ENCODE measurements around the gene MSRB3.

MSRB3 gene

GRCh38 chr12:65414526-65414925 is 136.0 kb downstream of the MSRB3 start:
- no peak for DNase-seq (ENCODE audit: extremely low spot score)
- ChIA-PET POLR2A (no interaction called here), CTCF (no interaction called here)
- TF ChIP-seq CTCF (IDR thresholded peaks at IDR 0.05; ENCODE audit: control extremely low read depth, extremely low read depth, low read depth, missing control alignments): no peak

- no peak for DNase-seq (ENCODE audit: extremely low spot score)
- ChIA-PET POLR2A (no interaction called here), CTCF (no interaction called here)
- no peak for TF ChIP-seq CTCF (IDR thresholded peaks at IDR 0.05; ENCODE audit: control extremely low read depth, extremely low read depth, low read depth, missing control alignments)
Measured at GRCh38 chr12:65415826-65416225, 137.3 kb downstream of the MSRB3 start.

- no peak for DNase-seq (ENCODE audit: extremely low spot score)
- TF ChIP-seq CTCF (IDR thresholded peaks at IDR 0.05; ENCODE audit: control extremely low read depth, extremely low read depth, low read depth, missing control alignments): no peak
- CTCF ChIA-PET: interaction anchor here (1.6 kb wide), 1 partner anchor 9 kb away, joined by 4 read pairs; no protein-coding TSS in a partner anchor
- POLR2A ChIA-PET: no interaction called here
Measured at GRCh38 chr12:65419284-65420072, 141.0 kb downstream of the MSRB3 start.

GRCh38 chr12:65420941-65421340 is 142.5 kb downstream of the MSRB3 start:
- no peak for DNase-seq (ENCODE audit: extremely low spot score)
- POLR2A ChIA-PET: no interaction called here
- TF ChIP-seq CTCF (IDR thresholded peaks at IDR 0.05; ENCODE audit: control extremely low read depth, extremely low read depth, low read depth, missing control alignments): no peak
- CTCF ChIA-PET: no interaction called here

- POLR2A ChIA-PET: no interaction called here
- DNase-seq (ENCODE audit: extremely low spot score): no peak
- TF ChIP-seq CTCF (IDR thresholded peaks at IDR 0.05; ENCODE audit: control extremely low read depth, extremely low read depth, low read depth, missing control alignments): no peak
- CTCF ChIA-PET: interaction anchor here (0.8 kb wide), 1 partner anchor 15 kb away, joined by 3 read pairs; no protein-coding TSS in a partner anchor
Measured at GRCh38 chr12:65427646-65428045, 149.2 kb downstream of the MSRB3 start.

GRCh38 chr12:65430006-65430405 is 151.5 kb downstream of the MSRB3 start:
- no peak for DNase-seq (ENCODE audit: extremely low spot score)
- ChIA-PET POLR2A (no interaction called here), CTCF (no interaction called here)

More at GRCh38 chr12:65430006-65430405, 151.5 kb downstream of the MSRB3 start:
- TF ChIP-seq CTCF (IDR thresholded peaks at IDR 0.05; ENCODE audit: control extremely low read depth, extremely low read depth, low read depth, missing control alignments): no peak

Measured in GM10248 (cell line).